Endodermal cell (in vitro differentiated cells): ENCODE measurements around the gene NOX5. TPM values are rescaled to one million over a fixed set of nuclear protein-coding genes. Genes with fewer than 3 reads are reported as not detected.

Source experiments
- DNase-seq: peaks from one replicate; pipeline ENCODE4 v3.0.0-alpha.2; 2017
- H3K27ac ChIP-seq: 2 replicates; pipeline ENCODE4 v1.5.1; 2013; ENCODE audit warnings: mild to moderate bottlenecking, low read depth, low read length, moderate library complexity
- H3K27me3 ChIP-seq: 2 replicates; pipeline ENCODE4 v1.6.1; 2013; ENCODE audit warnings: mild to moderate bottlenecking, low read length, moderate library complexity; ENCODE audit not compliant: insufficient read depth, control insufficient read depth, poor library complexity, severe bottlenecking
- H3K36me3 ChIP-seq: 2 replicates; pipeline ENCODE4 v1.7.0; 2013; ENCODE audit warnings: mild to moderate bottlenecking, low read length, moderate library complexity; ENCODE audit not compliant: control insufficient read depth, insufficient read depth
- H3K4me1 ChIP-seq: one replicate; pipeline ENCODE4 v1.7.0; 2013; ENCODE audit warnings: low read length; ENCODE audit not compliant: control insufficient read depth, insufficient read depth
- H3K4me3 ChIP-seq: 2 replicates; pipeline ENCODE4 v1.5.1; 2013; ENCODE audit warnings: mild to moderate bottlenecking, low read length, moderate library complexity
- H3K9ac ChIP-seq: 2 replicates; pipeline ENCODE4 v1.6.1; 2013; ENCODE audit warnings: mild to moderate bottlenecking, low read length, moderate library complexity; ENCODE audit not compliant: poor library complexity, severe bottlenecking; ENCODE audit errors: extremely low read depth
- H3K9me3 ChIP-seq: 2 replicates; pipeline ENCODE4 v1.6.1; 2013; ENCODE audit warnings: mild to moderate bottlenecking, low read length, moderate library complexity; ENCODE audit not compliant: control insufficient read depth
- H3K27ac Mint-ChIP-seq: 2 replicates; pipeline ENCODE4 v1.8.0; 2020; ENCODE audit warnings: mixed read lengths
- H3K27me3 Mint-ChIP-seq: 2 replicates; pipeline ENCODE4 v1.8.0; 2021; ENCODE audit warnings: mild to moderate bottlenecking, mixed read lengths; ENCODE audit not compliant: insufficient read depth
- H3K36me3 Mint-ChIP-seq: 2 replicates; pipeline ENCODE4 v1.8.0; 2020; ENCODE audit warnings: low read depth, mixed read lengths
- H3K4me1 Mint-ChIP-seq: 2 replicates; pipeline ENCODE4 v1.8.0; 2020; ENCODE audit warnings: mixed read lengths
- H3K4me3 Mint-ChIP-seq: 2 replicates; pipeline ENCODE4 v1.8.0; 2020; ENCODE audit warnings: mild to moderate bottlenecking, moderate library complexity, mixed read lengths
- H3K9me3 Mint-ChIP-seq: 2 replicates; pipeline ENCODE4 v1.8.0; 2020; ENCODE audit warnings: mild to moderate bottlenecking, mixed read lengths
- WGBS, 2 experiments: methylation state at CpG; one replicate each; pipeline versions ENCODE4 v1.1.5 to v1.1.7; 2013; ENCODE audit warnings: missing lambda C conversion rate in 2 of 2, mixed read lengths in 1 of 2; ENCODE audit not compliant: insufficient coverage in 1 of 2, insufficient read length in 1 of 2; 5-methylcytosine and 5-hydroxymethylcytosine counted together
- total RNA-seq, 2 donors: library from RNA; stranded (reverse); fragmentation: NEBNext Ultra II Directional in 1 of 2; extraction: Animal tissue kit (Norgen Biotek cat#: 25700) in 1 of 2; gene quantifications; 2 replicates in 1 of 2; 3 replicates in 1 of 2; pipeline ENCODE4 v1.2.1, GENCODE V29; 2021
- TF ChIP-seq, protein P1 (sequence below): fragments of 200-600 bp; sonication (generic); conservative IDR thresholded peaks from 2 replicates; pipeline ENCODE4 v1.5.0; 2021; ENCODE audit warnings: antibody characterized with exemption, mild to moderate bottlenecking

The NOX5 gene
- total RNA-seq, 2 donors from 2014 or later = not detected

DNA sequence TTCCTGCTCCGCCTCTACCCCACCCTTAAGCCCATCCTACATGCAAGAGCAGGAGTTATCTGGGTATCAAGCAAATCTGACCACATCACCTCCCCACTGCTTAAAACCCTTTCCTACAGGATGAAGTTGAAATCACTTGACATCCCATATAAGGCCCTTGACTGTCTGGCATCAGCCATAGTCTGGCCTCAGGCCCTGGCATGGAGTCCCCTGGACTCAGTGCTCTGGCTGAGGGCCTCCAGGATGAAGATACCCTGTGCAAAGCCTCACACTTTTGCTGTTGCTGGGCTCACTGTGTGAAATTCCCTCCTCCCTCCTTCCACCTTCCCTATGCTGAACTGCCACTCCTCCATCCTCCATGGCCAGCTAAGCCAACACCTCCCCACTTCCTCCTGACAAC, 80.8 kb downstream of the NOX5 start:
- no peaks in the 10 kb centered on the region for H3K36me3 ChIP-seq
- no peaks in the 10 kb centered on the region for H3K27me3 ChIP-seq
- Mint-ChIP-seq H3K4me1 (peaks cover 49% of the 10 kb centered on the region), H3K27me3 (no peaks in the 10 kb centered on the region), H3K4me3 (no peak overlapping the region), H3K27ac (no peak overlapping the region), H3K36me3 (no peaks in the 10 kb centered on the region), H3K9me3 (no peaks in the 10 kb centered on the region)
- TF ChIP-seq, protein P1, sequence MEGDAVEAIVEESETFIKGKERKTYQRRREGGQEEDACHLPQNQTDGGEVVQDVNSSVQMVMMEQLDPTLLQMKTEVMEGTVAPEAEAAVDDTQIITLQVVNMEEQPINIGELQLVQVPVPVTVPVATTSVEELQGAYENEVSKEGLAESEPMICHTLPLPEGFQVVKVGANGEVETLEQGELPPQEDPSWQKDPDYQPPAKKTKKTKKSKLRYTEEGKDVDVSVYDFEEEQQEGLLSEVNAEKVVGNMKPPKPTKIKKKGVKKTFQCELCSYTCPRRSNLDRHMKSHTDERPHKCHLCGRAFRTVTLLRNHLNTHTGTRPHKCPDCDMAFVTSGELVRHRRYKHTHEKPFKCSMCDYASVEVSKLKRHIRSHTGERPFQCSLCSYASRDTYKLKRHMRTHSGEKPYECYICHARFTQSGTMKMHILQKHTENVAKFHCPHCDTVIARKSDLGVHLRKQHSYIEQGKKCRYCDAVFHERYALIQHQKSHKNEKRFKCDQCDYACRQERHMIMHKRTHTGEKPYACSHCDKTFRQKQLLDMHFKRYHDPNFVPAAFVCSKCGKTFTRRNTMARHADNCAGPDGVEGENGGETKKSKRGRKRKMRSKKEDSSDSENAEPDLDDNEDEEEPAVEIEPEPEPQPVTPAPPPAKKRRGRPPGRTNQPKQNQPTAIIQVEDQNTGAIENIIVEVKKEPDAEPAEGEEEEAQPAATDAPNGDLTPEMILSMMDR = no peak
- no peak overlapping the region for H3K27ac ChIP-seq
- peaks cover 16% of the 10 kb centered on the region for H3K4me1 ChIP-seq
- no peak for DNase-seq
- peaks cover 4% of the 10 kb centered on the region for H3K9me3 ChIP-seq
- H3K9ac ChIP-seq = no peak overlapping the region
- WGBS, 2 experiments = 60 to 87% methylated on average over 1 of the region's 1 CpG
- no peak overlapping the region for H3K4me3 ChIP-seq

DNA sequence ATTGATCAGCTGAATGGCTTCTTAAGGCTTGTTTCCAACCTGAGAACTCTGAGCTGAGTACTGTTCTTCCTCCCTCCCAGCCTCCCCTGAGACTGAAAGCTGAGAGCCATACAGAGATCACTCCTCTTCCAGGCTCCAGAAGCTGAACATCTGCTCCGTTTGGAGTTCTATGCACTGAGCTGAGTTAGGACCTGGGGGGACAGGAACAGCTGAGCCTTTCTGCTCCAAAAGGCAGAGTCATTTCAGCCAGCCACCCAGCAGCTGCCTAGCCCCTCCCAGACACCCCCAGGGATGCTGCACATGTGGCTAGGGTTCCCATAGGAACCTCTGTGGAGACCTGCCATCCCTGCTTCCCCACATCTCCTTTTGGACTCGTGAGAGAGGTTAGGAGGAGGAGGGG, 81.7 kb downstream of the NOX5 start:
- Mint-ChIP-seq H3K4me3 (no peak overlapping the region), H3K4me1 (peaks cover 43% of the 10 kb centered on the region), H3K27me3 (peaks cover under 1% of the 10 kb centered on the region), H3K9me3 (no peaks in the 10 kb centered on the region), H3K36me3 (no peaks in the 10 kb centered on the region), H3K27ac (no peak overlapping the region)
- DNase-seq = no peak
- no peaks in the 10 kb centered on the region for H3K36me3 ChIP-seq
- WGBS, 2 experiments = 89% methylated on average over 1 of the region's 2 CpGs; no CpG with 5 or more reads in 1 of the 2 experiments
- peaks cover 13% of the 10 kb centered on the region for H3K4me1 ChIP-seq
- H3K27ac ChIP-seq = no peak overlapping the region
- H3K4me3 ChIP-seq = no peak overlapping the region
- peaks cover 4% of the 10 kb centered on the region for H3K9me3 ChIP-seq
- no peaks in the 10 kb centered on the region for H3K27me3 ChIP-seq
- TF ChIP-seq, protein P1 = no peak
- H3K9ac ChIP-seq = no peak overlapping the region

DNA sequence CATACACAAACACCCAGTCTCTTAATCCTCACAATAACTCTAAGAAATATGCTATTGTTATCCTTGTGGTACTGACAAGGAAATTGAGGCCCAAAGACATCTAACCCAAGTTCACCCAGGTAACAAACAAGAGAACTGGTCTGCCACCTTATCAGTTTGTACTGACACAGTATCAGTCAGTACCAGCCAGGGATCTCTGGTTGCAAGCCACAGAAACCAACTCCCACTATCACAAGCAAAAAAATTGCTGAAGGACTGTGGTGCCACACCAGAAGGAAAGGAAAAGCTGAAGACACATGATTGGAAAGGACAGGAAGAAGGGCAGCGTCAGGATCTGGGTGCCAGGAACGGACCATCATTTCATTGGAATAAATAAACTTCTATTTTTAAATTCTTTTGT, 82.1 kb downstream of the NOX5 start:
- no peaks in the 10 kb centered on the region for H3K36me3 ChIP-seq
- H3K4me1 ChIP-seq = peaks cover 9% of the 10 kb centered on the region
- WGBS, 2 experiments = 71% methylated on average over 1 of the region's 2 CpGs; no CpG with 5 or more reads in 1 of the 2 experiments
- H3K4me1 Mint-ChIP-seq = peaks cover 42% of the 10 kb centered on the region
- no peaks in the 10 kb centered on the region for H3K27me3 ChIP-seq
- H3K9me3 Mint-ChIP-seq = no peaks in the 10 kb centered on the region
- H3K4me3 ChIP-seq = no peak overlapping the region
- no peak overlapping the region for H3K27ac Mint-ChIP-seq
- peaks cover 4% of the 10 kb centered on the region for H3K9me3 ChIP-seq
- H3K36me3 Mint-ChIP-seq = no peaks in the 10 kb centered on the region
- H3K27ac ChIP-seq = no peak overlapping the region
- no peak overlapping the region for H3K4me3 Mint-ChIP-seq
- DNase-seq = no peak
- H3K9ac ChIP-seq = no peak overlapping the region
- H3K27me3 Mint-ChIP-seq = peaks cover 3% of the 10 kb centered on the region
- TF ChIP-seq, protein P1 = no peak
